Upper lobe of left lung (tissue), 6 donors: ENCODE data around the gene SNW1. TPM values are rescaled to one million over a fixed set of nuclear protein-coding genes. Genes with fewer than 3 reads are reported as not detected.
A peak's percentile ranks its signal among the peaks of the same experiment; 100 is the strongest.

Source experiments
- ATAC-seq, 2 donors: fragments of 200-7000 bp; cut with Tn5 transposase; one replicate each; pipeline ENCODE4 v1.9.1; 2022; ENCODE audit warnings: mild to moderate bottlenecking in 2 of 2, moderate library complexity in 2 of 2; ENCODE audit not compliant: low FRiP score in 2 of 2
- DNase-seq, 2 donors: peaks; one replicate each; pipeline ENCODE4 v3.0.0-alpha.2; 2019 to 2020
- H3K27ac ChIP-seq, 4 donors: fragments of 200-600 bp; sonication (generic); one replicate each; pipeline ENCODE4 v1.5.1; 2016 to 2019
- H3K27me3 ChIP-seq, 4 donors: fragments of 200-600 bp; sonication (generic); one replicate each; pipeline ENCODE4 v1.5.1; 2017 to 2019
- H3K36me3 ChIP-seq, 4 donors: fragments of 200-600 bp; sonication (generic); one replicate each; pipeline ENCODE4 v1.5.1; 2016 to 2019
- H3K4me1 ChIP-seq, 4 donors: fragments of 200-600 bp; sonication (generic); one replicate each; pipeline ENCODE4 v1.5.1; 2018 to 2019
- H3K4me3 ChIP-seq, 4 donors: fragments of 200-600 bp; sonication (generic); one replicate each; pipeline ENCODE4 v1.5.1; 2017 to 2019; ENCODE audit warnings: mild to moderate bottlenecking in 2 of 4, moderate library complexity in 1 of 4
- H3K9me3 ChIP-seq, 4 donors: fragments of 200-600 bp; sonication (generic); one replicate each; pipeline ENCODE4 v1.5.1; 2018 to 2019
- EP300 ChIP-seq, 4 donors: sonication (generic); formaldehyde crosslinking; IDR thresholded peaks; one replicate each; pipeline ENCODE4 v1.5.1; 2017; ENCODE audit warnings: antibody characterized with exemption in 4 of 4, control low read depth in 2 of 4
- POLR2A ChIP-seq, 4 donors: fragments of 450-650 bp; IDR thresholded peaks; one replicate each; pipeline ENCODE4 v1.5.1; 2016 to 2017; ENCODE audit warnings: antibody characterized with exemption in 4 of 4, mild to moderate bottlenecking in 2 of 4
- POLR2AphosphoS5 ChIP-seq, 2 donors: sonication (generic); formaldehyde crosslinking; IDR thresholded peaks; one replicate each; pipeline ENCODE4 v1.5.1; 2017; ENCODE audit warnings: antibody characterized with exemption in 2 of 2
- WGBS, 2 donors: methylation state at CpG; one replicate each; pipeline ENCODE4 v1.1.5; 2017 to 2018; 5-methylcytosine and 5-hydroxymethylcytosine counted together
- total RNA-seq, 6 donors: library from RNA; depleted of rRNA in 4 of 6; stranded (reverse); fragments of >200 nt in 4 of 6; gene quantifications; one replicate each; pipeline versions ENCODE4 v1.1.0 to v1.2.1, GENCODE V29; 2016 to 2021
- TF ChIP-seq, protein P1 (sequence below), 6 experiments: fragments of 450-650 bp in 4 of 6; fragments of 200-600 bp in 2 of 6; sonication (generic) in 2 of 6; IDR thresholded peaks; one replicate each; pipeline ENCODE4 v1.5.1; 2016 to 2019; ENCODE audit warnings: antibody characterized with exemption in 6 of 6
- donor health status: DM: no; HTN: no; CAD: no; lungs with moderate emphysema.
- donor health status: DM: no; HTN: yes; CAD: no; lungs with severe emphysema.

Gene SNW1
- total RNA-seq, 6 donors from 2014 or later: 40.6 to 62.6 (median 58.9) TPM

DNA sequence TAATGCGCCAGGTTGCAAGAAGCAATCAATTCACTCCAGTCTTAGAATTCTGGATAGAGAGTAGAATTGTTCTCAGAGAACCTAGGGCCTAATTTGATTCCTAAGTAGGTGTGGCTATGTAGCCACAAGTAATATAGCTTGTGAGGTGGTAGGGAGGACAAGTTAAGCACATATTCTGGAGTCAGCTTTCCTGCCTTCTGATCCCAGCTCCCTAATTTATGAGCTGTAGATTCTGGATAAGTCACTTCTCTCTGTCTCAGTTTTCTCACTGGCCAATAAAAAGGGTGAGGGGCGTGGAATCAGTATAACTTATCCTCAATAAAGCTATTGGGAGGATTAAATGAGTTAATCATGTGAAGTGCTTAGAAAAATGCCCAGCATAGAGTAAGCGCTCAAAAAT, 3.0 kb upstream of the SNW1 start:
- Histone ChIP-seq H3K36me3 (no peaks in the 10 kb centered on the region), H3K9me3 (no peaks in the 10 kb centered on the region), H3K4me1 (peaks cover 12 to 20% (median 16%) of the 10 kb centered on the region in 4 donors), H3K27ac (no peak overlapping the region), H3K27me3 (no peaks in the 10 kb centered on the region), H3K4me3 (no peak overlapping the region)
- 81 to 91% methylated on average over 3 of the region's 3 CpGs for WGBS, 2 donors
- DNase-seq (no peak), ATAC-seq (no peak)
- TF ChIP-seq, protein P1, sequence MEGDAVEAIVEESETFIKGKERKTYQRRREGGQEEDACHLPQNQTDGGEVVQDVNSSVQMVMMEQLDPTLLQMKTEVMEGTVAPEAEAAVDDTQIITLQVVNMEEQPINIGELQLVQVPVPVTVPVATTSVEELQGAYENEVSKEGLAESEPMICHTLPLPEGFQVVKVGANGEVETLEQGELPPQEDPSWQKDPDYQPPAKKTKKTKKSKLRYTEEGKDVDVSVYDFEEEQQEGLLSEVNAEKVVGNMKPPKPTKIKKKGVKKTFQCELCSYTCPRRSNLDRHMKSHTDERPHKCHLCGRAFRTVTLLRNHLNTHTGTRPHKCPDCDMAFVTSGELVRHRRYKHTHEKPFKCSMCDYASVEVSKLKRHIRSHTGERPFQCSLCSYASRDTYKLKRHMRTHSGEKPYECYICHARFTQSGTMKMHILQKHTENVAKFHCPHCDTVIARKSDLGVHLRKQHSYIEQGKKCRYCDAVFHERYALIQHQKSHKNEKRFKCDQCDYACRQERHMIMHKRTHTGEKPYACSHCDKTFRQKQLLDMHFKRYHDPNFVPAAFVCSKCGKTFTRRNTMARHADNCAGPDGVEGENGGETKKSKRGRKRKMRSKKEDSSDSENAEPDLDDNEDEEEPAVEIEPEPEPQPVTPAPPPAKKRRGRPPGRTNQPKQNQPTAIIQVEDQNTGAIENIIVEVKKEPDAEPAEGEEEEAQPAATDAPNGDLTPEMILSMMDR (IDR thresholded peaks at IDR 0.05): no peak
- TF ChIP-seq POLR2AphosphoS5 (IDR thresholded peaks at IDR 0.05): no peak
- TF ChIP-seq POLR2A (IDR thresholded peaks at IDR 0.05): no peak
- no peak for TF ChIP-seq EP300 (IDR thresholded peaks at IDR 0.05)

DNA sequence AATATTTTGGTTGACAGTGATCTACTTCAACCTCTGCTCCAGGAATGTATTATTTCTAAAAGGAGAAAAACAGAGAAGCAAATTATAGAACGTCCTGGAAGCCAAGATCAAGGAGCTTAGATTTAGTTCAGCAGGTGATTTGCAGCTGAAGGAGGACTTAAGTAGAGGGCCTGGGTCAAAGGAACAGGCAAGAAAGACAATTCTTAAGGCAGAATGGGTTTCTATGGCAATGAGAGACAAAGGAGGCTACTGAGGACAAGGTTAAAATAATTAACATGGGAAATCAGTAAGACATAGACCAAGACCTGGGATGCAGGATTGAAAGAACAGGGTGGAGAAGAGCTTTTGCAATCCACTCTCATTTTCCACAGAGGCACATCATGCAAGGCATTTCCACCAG, 2.4 kb upstream of the SNW1 start:
- Histone ChIP-seq H3K9me3 (no peaks in the 10 kb centered on the region), H3K36me3 (no peaks in the 10 kb centered on the region), H3K27ac (no peak overlapping the region), H3K4me3 (no peak overlapping the region), H3K4me1 (peaks cover 17 to 27% (median 22%) of the 10 kb centered on the region in 4 donors), H3K27me3 (no peaks in the 10 kb centered on the region)
- DNase-seq: no peak
- 51 to 80% methylated on average over 1 of the region's 1 CpG for WGBS, 2 donors
- no peak for ATAC-seq
- TF ChIP-seq POLR2A (IDR thresholded peaks at IDR 0.05) (no peak), EP300 (IDR thresholded peaks at IDR 0.05) (no peak), POLR2AphosphoS5 (IDR thresholded peaks at IDR 0.05) (no peak)
- TF ChIP-seq, protein P1 (IDR thresholded peaks at IDR 0.05): no peak

DNA sequence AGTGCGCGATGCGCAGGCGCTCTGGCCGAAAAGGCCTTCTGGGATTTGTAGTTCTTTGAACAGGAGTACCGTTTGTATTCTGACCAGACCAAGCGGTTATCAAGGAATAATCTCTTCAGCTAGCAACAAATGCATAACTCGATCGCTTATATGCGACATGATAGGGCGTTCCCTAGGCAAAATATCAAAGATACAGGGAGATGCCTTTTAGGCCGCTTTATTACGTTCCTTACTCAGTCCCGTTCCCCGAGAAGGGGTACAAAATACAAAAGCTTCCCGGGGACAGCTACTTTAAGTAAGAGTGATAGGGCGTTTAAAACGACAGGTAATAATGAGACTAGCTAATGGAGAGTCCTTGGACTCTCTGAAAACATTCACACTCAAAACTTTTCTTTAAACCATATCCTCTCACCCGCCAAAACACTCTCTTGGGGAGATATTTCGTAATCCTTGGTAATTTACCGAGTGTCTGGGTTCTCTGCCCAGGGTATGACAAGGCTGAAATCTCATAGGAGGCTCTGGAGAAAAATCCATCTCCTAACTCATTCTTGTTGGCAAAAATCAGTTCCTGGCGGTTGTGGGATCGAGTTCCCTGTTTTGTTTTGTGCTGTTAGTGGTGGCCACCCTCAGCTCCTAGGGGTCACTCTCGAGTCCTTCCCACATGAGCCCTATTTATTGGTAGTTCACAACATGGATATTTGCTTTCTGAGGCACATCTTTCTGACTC, 412 bp upstream of the SNW1 start:
- no peaks in the 10 kb centered on the region for H3K9me3 ChIP-seq
- TF ChIP-seq, protein P1 (IDR thresholded peaks at IDR 0.05): no peak
- no peak for TF ChIP-seq EP300 (IDR thresholded peaks at IDR 0.05)
- TF ChIP-seq POLR2AphosphoS5 (IDR thresholded peaks at IDR 0.05): no peak
- TF ChIP-seq POLR2A (IDR thresholded peaks at IDR 0.05): peak in 1 of 4 donors; percentile 9
- WGBS, 2 donors: 2 to 8% methylated on average over 24 of the region's 24 CpGs
- H3K27me3 ChIP-seq: no peaks in the 10 kb centered on the region
- H3K4me3 ChIP-seq: peak overlapping the region; percentile 58 to 84 (median 82)
- ATAC-seq: peak; percentile 31 to 79
- H3K27ac ChIP-seq: peak overlapping the region; percentile 91 to 96 (median 94)
- peaks cover 17 to 41% (median 30%) of the 10 kb centered on the region in 4 donors for H3K4me1 ChIP-seq
- peak in 1 of 2 donors; percentile 41 for DNase-seq
- H3K36me3 ChIP-seq: peaks cover 0 to 4% (median 0%) of the 10 kb centered on the region in 4 donors

DNA sequence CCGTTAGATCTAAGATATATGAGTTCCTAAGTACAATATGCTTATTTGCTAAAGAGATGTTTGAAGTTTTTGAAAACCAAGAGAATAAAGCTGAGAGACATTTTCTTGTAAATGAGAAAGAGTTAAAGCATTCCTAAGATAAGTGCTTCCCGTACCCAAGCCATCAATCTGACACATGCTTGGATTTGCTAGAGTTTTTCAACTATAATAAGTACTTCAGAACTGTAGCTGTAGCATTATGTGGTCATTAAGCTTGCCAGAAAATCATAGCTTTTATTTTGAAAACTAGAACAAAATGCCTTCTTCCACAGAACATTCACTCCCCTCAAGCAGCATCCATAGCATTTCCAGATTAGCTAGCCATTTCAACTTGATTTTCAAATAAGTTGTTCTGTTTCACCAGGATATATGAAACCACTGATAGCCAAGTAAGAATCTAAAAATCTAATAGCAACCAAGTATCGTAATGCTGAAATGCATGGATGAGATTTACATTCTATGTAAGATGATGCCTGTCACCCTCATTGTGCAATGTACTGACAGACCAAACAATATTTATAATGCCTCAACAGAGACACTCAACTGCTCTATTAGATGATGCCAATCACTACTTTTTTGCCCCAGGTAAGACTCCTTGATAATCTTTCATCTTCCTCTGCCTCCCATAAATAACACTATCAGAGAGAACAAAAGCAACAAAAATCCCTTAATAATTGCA, 8.0 kb downstream of the SNW1 start:
- Histone ChIP-seq H3K36me3 (peaks cover 23 to 73% (median 42%) of the 10 kb centered on the region in 4 donors), H3K4me3 (no peak overlapping the region), H3K27ac (no peak overlapping the region), H3K9me3 (no peaks in the 10 kb centered on the region), H3K27me3 (no peaks in the 10 kb centered on the region), H3K4me1 (peaks cover 0 to 23% (median 12%) of the 10 kb centered on the region in 4 donors)
- ATAC-seq: no peak
- TF ChIP-seq POLR2AphosphoS5 (IDR thresholded peaks at IDR 0.05): no peak
- TF ChIP-seq EP300 (IDR thresholded peaks at IDR 0.05): no peak
- TF ChIP-seq, protein P1 (IDR thresholded peaks at IDR 0.05): no peak
- no peak for TF ChIP-seq POLR2A (IDR thresholded peaks at IDR 0.05)
- WGBS, 2 donors: 72 to 78% methylated on average over 3 of the region's 3 CpGs
- no peak for DNase-seq
